CD14-positive monocyte (primary cell): ENCODE measurements around the gene FOCAD. TPM values are rescaled to one million over a fixed set of nuclear protein-coding genes. Genes with fewer than 3 reads are reported as not detected.

Experiments
- DNase-seq, 3 donors: peaks; one replicate each; pipeline ENCODE4 v3.0.0-alpha.2; 2011 to 2022
- H2AFZ ChIP-seq: 2 replicates; pipeline ENCODE4 v1.6.0; 2012; ENCODE audit warnings: mild to moderate bottlenecking, low read depth, low read length, inconsistent platforms; ENCODE audit not compliant: insufficient read depth, poor library complexity, severe bottlenecking
- H3K27ac ChIP-seq, 2 donors: 1 replicate in 1 of 2; 2 replicates in 1 of 2; pipeline ENCODE4 v1.5.1; 2012 to 2013; ENCODE audit warnings: low read length in 2 of 2, control low read depth in 1 of 2, inconsistent platforms in 1 of 2, low read depth in 1 of 2, mild to moderate bottlenecking in 1 of 2
- H3K27me3 ChIP-seq, 2 donors: one replicate each; pipeline versions ENCODE4 v1.6.0 to v1.6.1; 2011 to 2013; ENCODE audit warnings: low read length in 2 of 2; ENCODE audit not compliant: control insufficient read depth in 2 of 2, insufficient read depth in 2 of 2
- H3K36me3 ChIP-seq, 2 donors: replicated peaks in 1 of 2; 1 replicate in 1 of 2; 2 replicates in 1 of 2; pipeline versions ENCODE4 v1.5.1 to v1.6.1; 2012 to 2013; ENCODE audit warnings: low read length in 2 of 2, control low read depth in 1 of 2, inconsistent platforms in 1 of 2, mild to moderate bottlenecking in 1 of 2; ENCODE audit not compliant: insufficient read depth in 2 of 2, control insufficient read depth in 1 of 2
- H3K4me1 ChIP-seq, 2 donors: 1 replicate in 1 of 2; 2 replicates in 1 of 2; pipeline versions ENCODE4 v1.5.1 to v1.6.1; 2012 to 2013; ENCODE audit warnings: low read length in 2 of 2, control low read depth in 1 of 2, inconsistent platforms in 1 of 2, mild to moderate bottlenecking in 1 of 2, moderate library complexity in 1 of 2; ENCODE audit not compliant: insufficient read depth in 2 of 2, control insufficient read depth in 1 of 2
- H3K4me2 ChIP-seq: replicated peaks from 2 replicates; pipeline ENCODE3; 2012; ENCODE audit warnings: low read length, moderate library complexity, mild to moderate bottlenecking; ENCODE audit not compliant: poor library complexity, severe bottlenecking; ENCODE audit errors: extremely low read depth
- H3K4me3 ChIP-seq, 3 experiments: fragments of 200-600 bp in 1 of 3; sonication (generic) in 1 of 3; replicated peaks in 1 of 3; 1 replicate in 2 of 3; 2 replicates in 1 of 3; pipeline ENCODE4 v1.5.1; 2011 to 2013; ENCODE audit warnings: low read length in 3 of 3, mild to moderate bottlenecking in 3 of 3, control low read depth in 2 of 3, low read depth in 2 of 3, inconsistent platforms in 1 of 3, moderate library complexity in 1 of 3
- H3K79me2 ChIP-seq: 2 replicates; pipeline ENCODE4 v1.6.0; 2012; ENCODE audit warnings: mild to moderate bottlenecking, control low read depth, inconsistent platforms, low read length, moderate library complexity; ENCODE audit not compliant: insufficient read depth
- H3K9ac ChIP-seq: 2 replicates; pipeline ENCODE4 v1.6.0; 2017; ENCODE audit warnings: low read length, mild to moderate bottlenecking; ENCODE audit not compliant: insufficient read depth, poor library complexity, severe bottlenecking
- H3K9me3 ChIP-seq, 2 donors: replicated peaks in 1 of 2; 1 replicate in 1 of 2; 2 replicates in 1 of 2; pipeline versions ENCODE4 v1.5.1 to v1.6.1; 2012 to 2013; ENCODE audit warnings: low read length in 2 of 2, control low read depth in 1 of 2; ENCODE audit not compliant: control insufficient read depth in 1 of 2, insufficient read depth in 1 of 2
- H4K20me1 ChIP-seq: 2 replicates; pipeline ENCODE4 v1.6.0; 2012; ENCODE audit warnings: mild to moderate bottlenecking, low read length, control low read depth, moderate library complexity; ENCODE audit not compliant: insufficient read depth
- H3K27ac Mint-ChIP-seq, 7 donors: one replicate each; pipeline ENCODE4 v1.8.0; 2020; ENCODE audit warnings: mild to moderate bottlenecking in 7 of 7, mixed read lengths in 7 of 7, moderate library complexity in 6 of 7, inconsistent platforms in 2 of 7
- H3K27me3 Mint-ChIP-seq, 3 donors: one replicate each; pipeline ENCODE4 v1.8.0; 2021 to 2022; ENCODE audit warnings: low read depth in 3 of 3, mild to moderate bottlenecking in 3 of 3, mixed read lengths in 3 of 3, moderate library complexity in 3 of 3, inconsistent platforms in 1 of 3
- H3K36me3 Mint-ChIP-seq, 2 donors: one replicate each; pipeline ENCODE4 v1.8.0; 2020; ENCODE audit warnings: mixed read lengths in 2 of 2, inconsistent platforms in 1 of 2, mild to moderate bottlenecking in 1 of 2
- H3K4me1 Mint-ChIP-seq: one replicate; pipeline ENCODE4 v1.8.0; 2020; ENCODE audit warnings: mild to moderate bottlenecking, mixed read lengths
- H3K4me3 Mint-ChIP-seq, 2 donors: one replicate each; pipeline ENCODE4 v1.8.0; 2020; ENCODE audit warnings: mild to moderate bottlenecking in 2 of 2, mixed read lengths in 2 of 2, moderate library complexity in 1 of 2
- H3K9me3 Mint-ChIP-seq, 7 donors: one replicate each; pipeline ENCODE4 v1.8.0; 2020 to 2022; ENCODE audit warnings: mixed read lengths in 7 of 7, mild to moderate bottlenecking in 6 of 7, moderate library complexity in 6 of 7, inconsistent platforms in 2 of 7
- WGBS: methylation state at CpG from one replicate; pipeline ENCODE4 v1.1.5; 2013; ENCODE audit warnings: missing lambda C conversion rate; ENCODE audit not compliant: insufficient coverage; 5-methylcytosine and 5-hydroxymethylcytosine counted together
- intact Hi-C, 2 donors: fragments of 100-400 bp; cut with micrococcal nuclease; formaldehyde crosslinking; loops; one replicate each; pipeline versions ENCODE4 v1.15.0 to v1.15.1; 2023
- polyA plus RNA-seq, 3 donors: library from polyadenylated mRNA; depleted of rRNA in 1 of 3; unstranded in 2 of 3; stranded (reverse) in 1 of 3; fragments of 300-500 nt in 2 of 3; fragments of >200 nt in 1 of 3; fragmentation: Illumina TruSeq in 2 of 3; gene quantifications; 1 replicate in 2 of 3; 2 replicates in 1 of 3; pipeline ENCODE4 v1.2.3, GENCODE V29; 2012 to 2021
- TF ChIP-seq, protein P1 (sequence below): fragments of 200-600 bp; IDR thresholded peaks from one replicate; pipeline ENCODE4 v1.8.0; 2022; ENCODE audit warnings: antibody characterized with exemption, mild to moderate bottlenecking

Gene FOCAD
- polyA plus RNA-seq, 3 donors = 4.9 to 6.3 (median 5.1) TPM

- peaks cover 8% of the 10 kb centered on the region for H3K4me1 Mint-ChIP-seq
- no CpG with 5 or more reads among the region's 1 CpG for WGBS
Measured at GRCh38 chr9:20734275-20734674, 50.2 kb downstream of the FOCAD start.

DNA sequence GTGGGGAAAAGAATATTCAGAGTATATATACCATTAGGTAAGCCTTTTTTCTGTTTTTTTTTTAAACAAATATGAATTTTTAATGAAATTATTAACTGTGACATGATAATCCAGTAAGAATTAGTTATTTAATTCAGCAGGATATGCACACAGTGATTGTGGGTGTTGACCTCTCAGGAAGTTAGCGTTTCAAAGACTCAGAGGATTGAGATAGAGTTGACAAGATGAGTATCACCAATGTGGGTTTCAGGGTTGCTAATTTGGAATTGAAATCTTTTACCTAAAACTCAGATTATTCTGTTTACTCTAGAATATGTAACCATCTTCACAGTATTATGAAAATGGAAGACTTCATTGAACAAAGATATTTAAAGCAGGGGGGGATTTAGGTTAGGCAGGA, 56.2 kb downstream of the FOCAD start:
- H3K4me3 Mint-ChIP-seq = no peak overlapping the region
- no CpG with 5 or more reads among the region's 1 CpG for WGBS
- Histone ChIP-seq H3K9me3 (no peaks in the 10 kb centered on the region), H3K27me3 (no peaks in the 10 kb centered on the region), H3K4me2 (no peak overlapping the region), H3K36me3 (peaks cover 0 to 15% of the 10 kb centered on the region in 2 donors), H3K27ac (no peak overlapping the region), H3K79me2 (no peaks in the 10 kb centered on the region), H2AFZ (no peak overlapping the region), H3K9ac (no peak overlapping the region), H4K20me1 (no peaks in the 10 kb centered on the region), H3K4me3 (no peak overlapping the region), H3K4me1 (no peaks in the 10 kb centered on the region)
- H3K27me3 Mint-ChIP-seq = no peaks in the 10 kb centered on the region
- no peak overlapping the region for H3K27ac Mint-ChIP-seq
- H3K9me3 Mint-ChIP-seq = no peaks in the 10 kb centered on the region
- peaks cover 2% of the 10 kb centered on the region for H3K4me1 Mint-ChIP-seq
- TF ChIP-seq, protein P1, sequence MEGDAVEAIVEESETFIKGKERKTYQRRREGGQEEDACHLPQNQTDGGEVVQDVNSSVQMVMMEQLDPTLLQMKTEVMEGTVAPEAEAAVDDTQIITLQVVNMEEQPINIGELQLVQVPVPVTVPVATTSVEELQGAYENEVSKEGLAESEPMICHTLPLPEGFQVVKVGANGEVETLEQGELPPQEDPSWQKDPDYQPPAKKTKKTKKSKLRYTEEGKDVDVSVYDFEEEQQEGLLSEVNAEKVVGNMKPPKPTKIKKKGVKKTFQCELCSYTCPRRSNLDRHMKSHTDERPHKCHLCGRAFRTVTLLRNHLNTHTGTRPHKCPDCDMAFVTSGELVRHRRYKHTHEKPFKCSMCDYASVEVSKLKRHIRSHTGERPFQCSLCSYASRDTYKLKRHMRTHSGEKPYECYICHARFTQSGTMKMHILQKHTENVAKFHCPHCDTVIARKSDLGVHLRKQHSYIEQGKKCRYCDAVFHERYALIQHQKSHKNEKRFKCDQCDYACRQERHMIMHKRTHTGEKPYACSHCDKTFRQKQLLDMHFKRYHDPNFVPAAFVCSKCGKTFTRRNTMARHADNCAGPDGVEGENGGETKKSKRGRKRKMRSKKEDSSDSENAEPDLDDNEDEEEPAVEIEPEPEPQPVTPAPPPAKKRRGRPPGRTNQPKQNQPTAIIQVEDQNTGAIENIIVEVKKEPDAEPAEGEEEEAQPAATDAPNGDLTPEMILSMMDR = no peak
- H3K36me3 Mint-ChIP-seq = peaks cover 33 to 36% of the 10 kb centered on the region in 2 donors
- intact Hi-C loops = no loop called here
- no peak for DNase-seq

More at GRCh38 chr9:20734275-20734674, 50.2 kb downstream of the FOCAD start:
- Histone ChIP-seq H3K79me2 (no peaks in the 10 kb centered on the region), H3K27me3 (no peaks in the 10 kb centered on the region), H4K20me1 (no peaks in the 10 kb centered on the region), H2AFZ (no peak overlapping the region), H3K9ac (no peak overlapping the region), H3K4me3 (no peak overlapping the region), H3K4me1 (no peaks in the 10 kb centered on the region), H3K9me3 (no peaks in the 10 kb centered on the region), H3K36me3 (peaks cover 0 to 12% of the 10 kb centered on the region in 2 donors), H3K4me2 (no peak overlapping the region), H3K27ac (no peak overlapping the region)
- intact Hi-C loops = no loop called here
- Mint-ChIP-seq H3K27me3 (no peaks in the 10 kb centered on the region), H3K4me3 (no peak overlapping the region), H3K9me3 (no peaks in the 10 kb centered on the region), H3K36me3 (peaks cover 21 to 23% of the 10 kb centered on the region in 2 donors), H3K27ac (no peak overlapping the region)
- DNase-seq = no peak
- TF ChIP-seq, protein P1 = no peak
